Neural cell (in vitro differentiated cells): ENCODE results near the gene SHC2. TPM values are rescaled to one million over a fixed set of nuclear protein-coding genes. Genes with fewer than 3 reads are reported as not detected.

Source experiments
- H2AFZ ChIP-seq: fragments of 200-600, 300-800 bp; sonication (generic), shearing (Covaris generic); 2 replicates; pipeline ENCODE4 v1.6.0; 2014; ENCODE audit warnings: low read depth, mild to moderate bottlenecking, antibody characterized with exemption, low read length, moderate library complexity
- H3F3A ChIP-seq: fragments of 200-600 bp; shearing (Covaris generic); 2 replicates; pipeline ENCODE4 v1.6.1; 2016; ENCODE audit warnings: mild to moderate bottlenecking, moderate library complexity, mixed read lengths, antibody characterized with exemption, low read length; ENCODE audit not compliant: insufficient read depth, poor library complexity, severe bottlenecking
- H3K27ac ChIP-seq: fragments of 200-600, 300-800 bp; sonication (generic), shearing (Covaris generic); 2 replicates; pipeline ENCODE4 v1.5.1; 2014; ENCODE audit warnings: mild to moderate bottlenecking, low read length, moderate library complexity
- H3K27me3 ChIP-seq: fragments of 300-800, 200-600 bp; sonication (generic), shearing (Covaris generic); 2 replicates; pipeline ENCODE4 v1.6.0; 2014; ENCODE audit warnings: mild to moderate bottlenecking, low read depth, low read length, moderate library complexity; ENCODE audit not compliant: insufficient read depth
- H3K36me3 ChIP-seq: fragments of 300-800, 200-600 bp; sonication (generic), shearing (Covaris generic); 2 replicates; pipeline ENCODE4 v1.5.1; 2014; ENCODE audit warnings: mild to moderate bottlenecking, antibody characterized with exemption, low read length, moderate library complexity; ENCODE audit not compliant: insufficient read depth
- H3K4me2 ChIP-seq: fragments of 300-800, 200-600 bp; sonication (generic), shearing (Covaris generic); 2 replicates; pipeline ENCODE4 v1.6.0; 2014; ENCODE audit warnings: mild to moderate bottlenecking, low read length
- H3K4me3 ChIP-seq: fragments of 300-800, 200-600 bp; sonication (generic), shearing (Covaris generic); 2 replicates; pipeline ENCODE4 v1.5.1; 2014; ENCODE audit warnings: mild to moderate bottlenecking, low read length, moderate library complexity
- H3K79me2 ChIP-seq: fragments of 200-600 bp; shearing (Covaris generic); replicated peaks from 2 replicates; pipeline ENCODE4 v1.6.0; 2014; ENCODE audit warnings: mild to moderate bottlenecking, low read length, moderate library complexity; ENCODE audit not compliant: insufficient read depth
- H3K9ac ChIP-seq: fragments of 300-800, 200-600 bp; sonication (generic), shearing (Covaris generic); 2 replicates; pipeline ENCODE4 v1.6.1; 2016; ENCODE audit warnings: mild to moderate bottlenecking, low read length, mixed read lengths
- H3K9me2 ChIP-seq: fragments of 200-600 bp; shearing (Covaris generic); 2 replicates; pipeline ENCODE4 v1.6.1; 2016; ENCODE audit warnings: mild to moderate bottlenecking, low read length, mixed read lengths; ENCODE audit not compliant: insufficient read depth
- H3K9me3 ChIP-seq: fragments of 200-600, 300-800 bp; sonication (generic), shearing (Covaris generic); 2 replicates; pipeline ENCODE4 v1.6.1; 2016; ENCODE audit warnings: mild to moderate bottlenecking, mixed run types, low read length, moderate library complexity, mixed read lengths
- H4K20me1 ChIP-seq: fragments of 200-600 bp; shearing (Covaris generic); 2 replicates; pipeline ENCODE4 v1.6.1; 2016; ENCODE audit warnings: mild to moderate bottlenecking, mixed run types; ENCODE audit not compliant: insufficient read depth
- EP300 ChIP-seq: fragments of 450-650 bp; conservative IDR thresholded peaks from 2 replicates; pipeline ENCODE4 v1.6.1; 2014; ENCODE audit warnings: antibody characterized with exemption, mild to moderate bottlenecking, moderate library complexity; ENCODE audit not compliant: poor library complexity, severe bottlenecking
- EZH2 ChIP-seq: fragments of 200-600, 300-800 bp; shearing (Covaris generic), sonication (generic); IDR thresholded peaks from 2 replicates; pipeline ENCODE4 v1.6.1; 2014; ENCODE audit warnings: antibody characterized with exemption, low read length, borderline replicate concordance, mild to moderate bottlenecking; ENCODE audit not compliant: insufficient read depth, poor library complexity, severe bottlenecking
- MXI1 ChIP-seq: fragments of 450-650 bp; conservative IDR thresholded peaks from 2 replicates; pipeline ENCODE4 v1.6.1; 2014; ENCODE audit warnings: antibody characterized with exemption, mild to moderate bottlenecking; ENCODE audit not compliant: poor library complexity, severe bottlenecking
- POLR2AphosphoS5 ChIP-seq: IDR thresholded peaks from 2 replicates; pipeline ENCODE4 v1.6.1; 2012
- RAD21 ChIP-seq: fragments of 450-650 bp; conservative IDR thresholded peaks from 2 replicates; pipeline ENCODE4 v1.6.1; 2014; ENCODE audit warnings: antibody characterized with exemption, mild to moderate bottlenecking, moderate library complexity
- REST ChIP-seq: IDR thresholded peaks from 2 replicates; pipeline ENCODE4 v1.6.1; 2012; ENCODE audit warnings: borderline replicate concordance
- TAF1 ChIP-seq: IDR thresholded peaks from 2 replicates; pipeline ENCODE4 v1.6.1; 2012; ENCODE audit warnings: low read depth
- polyA plus RNA-seq: library from polyadenylated mRNA; depleted of rRNA; stranded (reverse); fragments of >200 nt; gene quantifications from 2 replicates; pipeline ENCODE4 v1.2.3, GENCODE V29; 2014
- TF ChIP-seq, protein P1 (sequence below): fragments of 450-650 bp; IDR thresholded peaks from 2 replicates; pipeline ENCODE4 v1.5.1; 2014; ENCODE audit warnings: antibody characterized with exemption, mild to moderate bottlenecking, moderate library complexity; ENCODE audit not compliant: poor library complexity, severe bottlenecking

The SHC2 gene
- polyA plus RNA-seq, 1 donor from 2014 or later: 75.8 TPM

DNA sequence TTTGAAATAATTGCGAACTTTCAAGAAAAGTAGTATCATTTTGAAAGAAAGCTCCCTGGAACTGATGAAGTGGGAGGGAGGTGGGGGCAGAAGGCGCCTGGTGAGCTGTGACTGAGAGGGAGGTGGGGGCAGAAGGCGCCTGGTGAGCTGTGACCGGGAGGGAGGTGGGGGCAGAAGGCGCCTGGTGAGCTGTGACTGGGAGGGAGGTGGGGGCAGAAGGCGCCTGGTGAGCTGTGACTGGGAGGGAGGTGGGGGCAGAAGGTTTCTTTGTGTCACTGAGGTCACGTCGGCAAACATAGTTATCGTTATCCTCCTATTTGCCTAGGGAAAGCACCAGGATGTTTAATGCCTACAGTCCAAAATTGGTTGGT lies 76.0 kb downstream of the SHC2 start:
- Histone ChIP-seq H3K4me3 (no peak overlapping the region), H2AFZ (no peak overlapping the region), H3K36me3 (no peaks in the 10 kb centered on the region), H4K20me1 (no peaks in the 10 kb centered on the region), H3K9me3 (no peaks in the 10 kb centered on the region), H3K9ac (no peak overlapping the region), H3K4me2 (no peak overlapping the region), H3K27ac (no peak overlapping the region), H3F3A (no peaks in the 10 kb centered on the region), H3K79me2 (no peaks in the 10 kb centered on the region), H3K27me3 (no peaks in the 10 kb centered on the region), H3K9me2 (no peaks in the 10 kb centered on the region)
- TF ChIP-seq RAD21: no peak
- no peak for TF ChIP-seq EP300
- TF ChIP-seq, protein P1, sequence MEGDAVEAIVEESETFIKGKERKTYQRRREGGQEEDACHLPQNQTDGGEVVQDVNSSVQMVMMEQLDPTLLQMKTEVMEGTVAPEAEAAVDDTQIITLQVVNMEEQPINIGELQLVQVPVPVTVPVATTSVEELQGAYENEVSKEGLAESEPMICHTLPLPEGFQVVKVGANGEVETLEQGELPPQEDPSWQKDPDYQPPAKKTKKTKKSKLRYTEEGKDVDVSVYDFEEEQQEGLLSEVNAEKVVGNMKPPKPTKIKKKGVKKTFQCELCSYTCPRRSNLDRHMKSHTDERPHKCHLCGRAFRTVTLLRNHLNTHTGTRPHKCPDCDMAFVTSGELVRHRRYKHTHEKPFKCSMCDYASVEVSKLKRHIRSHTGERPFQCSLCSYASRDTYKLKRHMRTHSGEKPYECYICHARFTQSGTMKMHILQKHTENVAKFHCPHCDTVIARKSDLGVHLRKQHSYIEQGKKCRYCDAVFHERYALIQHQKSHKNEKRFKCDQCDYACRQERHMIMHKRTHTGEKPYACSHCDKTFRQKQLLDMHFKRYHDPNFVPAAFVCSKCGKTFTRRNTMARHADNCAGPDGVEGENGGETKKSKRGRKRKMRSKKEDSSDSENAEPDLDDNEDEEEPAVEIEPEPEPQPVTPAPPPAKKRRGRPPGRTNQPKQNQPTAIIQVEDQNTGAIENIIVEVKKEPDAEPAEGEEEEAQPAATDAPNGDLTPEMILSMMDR: no peak
- TF ChIP-seq MXI1: no peak
- TF ChIP-seq REST: no peak
- TF ChIP-seq TAF1: no peak
- TF ChIP-seq EZH2: no peak
- TF ChIP-seq POLR2AphosphoS5: no peak

- Histone ChIP-seq H3K4me2 (no peak overlapping the region), H3K9ac (no peak overlapping the region), H3K9me2 (no peaks in the 10 kb centered on the region), H3F3A (no peaks in the 10 kb centered on the region), H3K27me3 (no peaks in the 10 kb centered on the region), H2AFZ (no peak overlapping the region), H3K27ac (no peak overlapping the region), H3K36me3 (no peaks in the 10 kb centered on the region), H3K9me3 (no peaks in the 10 kb centered on the region), H3K79me2 (no peaks in the 10 kb centered on the region), H4K20me1 (no peaks in the 10 kb centered on the region), H3K4me3 (no peak overlapping the region)
- TF ChIP-seq RAD21 (no peak), TAF1 (no peak), MXI1 (no peak), POLR2AphosphoS5 (no peak)
These were observed 76.7 kb downstream of the SHC2 start for GRCh38 chr19:383922-384798.
